GM21447 (cell line): ENCODE measurements around the gene CALCB.
"Not testable (repeated sequence)": the region's sequence is repeated elsewhere in the genome, so short reads cannot be mapped to it uniquely, and the experiment has no call there.

ENCODE experiments used
- ATAC-seq: cut with Tn5 transposase; IDR thresholded peaks from one replicate; pipeline ENCODE4 v1.9.1; 2021; ENCODE audit not compliant: unreplicated experiment

The CALCB gene

GRCh38 chr11:15073361-15074205, at the start of gene CALCB:
Gene CALCB (plus strand): TSS chr11:15073593. CDS start chr11:15074719, 1,126 bp downstream.
- ATAC-seq = no peak

GRCh38 chr11:15027011-15027410, 46.4 kb upstream of the CALCB start:
- ATAC-seq = no peak

GRCh38 chr11:15027956-15028355, 45.4 kb upstream of the CALCB start:
- no peak for ATAC-seq

DNA sequence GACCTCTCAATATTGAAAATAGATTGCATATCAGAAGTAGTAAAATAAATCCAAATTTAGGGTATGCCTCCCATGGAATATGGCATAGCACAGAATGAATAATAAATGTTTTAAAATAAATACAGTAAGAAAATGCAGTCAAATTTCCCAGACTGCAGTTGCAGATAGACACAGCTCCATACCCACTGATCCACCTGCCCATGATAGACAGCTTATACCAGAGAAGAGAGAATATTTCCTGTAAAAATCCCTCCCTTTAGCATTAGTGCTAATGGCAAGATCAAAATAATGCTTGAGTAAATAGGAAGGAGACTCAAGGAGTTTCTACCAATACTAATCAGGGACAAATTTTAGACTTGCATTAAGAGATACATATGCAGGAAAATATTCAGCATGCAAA, 45.0 kb upstream of the CALCB start:
- no peak for ATAC-seq

DNA sequence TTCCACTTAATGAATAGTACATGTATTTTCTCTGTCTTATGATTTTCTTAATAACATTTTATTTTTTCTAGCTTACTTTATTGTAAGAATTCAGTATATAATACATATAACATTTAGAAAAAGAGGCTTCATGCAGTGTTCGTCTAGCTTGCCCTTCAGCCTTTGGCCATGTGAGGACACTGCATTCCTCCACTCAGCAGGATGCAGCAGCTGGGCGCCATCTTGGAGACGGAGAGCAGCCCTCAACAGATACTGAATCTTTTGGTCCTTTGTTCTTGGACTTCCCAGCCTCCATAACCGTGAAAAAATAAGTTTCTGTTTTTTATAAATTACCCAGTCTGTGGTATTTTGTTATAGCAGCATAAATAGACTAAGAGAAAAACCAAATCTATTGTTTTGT, 41.4 kb upstream of the CALCB start:
- not testable (repeated sequence) for ATAC-seq

DNA sequence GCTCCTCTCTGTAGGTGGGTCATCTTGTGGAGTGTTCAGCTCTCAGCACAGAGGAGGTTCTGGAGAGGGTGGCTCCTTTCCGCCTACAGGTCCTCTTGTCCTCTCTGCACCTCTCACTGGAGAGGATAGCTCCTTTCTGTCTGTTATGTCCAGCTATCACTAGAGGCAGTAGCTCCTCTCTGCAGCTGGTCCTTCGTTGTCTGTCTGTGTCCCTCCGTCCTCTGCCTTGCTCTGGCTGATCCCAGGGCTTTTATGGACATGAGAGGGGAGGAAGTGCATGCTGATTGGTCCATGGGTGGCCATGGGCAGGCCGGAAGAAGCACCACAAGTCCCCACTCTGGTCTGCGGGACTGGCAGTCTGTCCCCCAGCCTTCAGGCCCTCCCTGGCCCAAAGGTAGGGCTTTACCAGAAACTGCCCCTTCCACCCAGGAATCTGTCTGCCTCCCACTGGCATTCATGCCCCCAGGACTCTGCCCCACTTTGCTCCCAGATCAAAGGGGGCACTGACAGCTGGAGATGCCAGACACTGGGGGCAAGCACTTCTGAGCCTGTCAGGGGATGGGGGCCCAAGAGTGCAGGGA, 38.6 kb upstream of the CALCB start:
- no peak for ATAC-seq

DNA sequence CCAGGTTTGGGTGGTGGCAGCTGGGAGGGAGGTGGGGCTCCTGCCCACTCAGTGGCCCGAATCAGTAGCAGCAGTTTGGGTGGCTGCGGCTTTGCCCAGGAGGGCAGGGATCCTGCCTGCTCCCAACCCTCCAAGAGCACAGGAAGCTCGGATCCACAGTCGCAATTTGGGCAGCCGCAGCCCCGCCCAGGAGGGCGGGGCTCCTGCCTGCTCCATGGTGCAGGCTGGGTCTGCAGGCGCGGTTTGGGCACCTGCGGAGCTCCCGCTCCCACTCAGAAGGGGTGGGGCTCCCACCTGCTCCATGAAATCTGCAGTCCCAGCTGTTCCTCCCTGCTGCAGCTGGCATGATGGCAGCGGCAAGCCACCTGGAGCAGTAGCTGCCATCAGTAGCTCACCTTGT, 38.1 kb upstream of the CALCB start:
- no peak for ATAC-seq

DNA sequence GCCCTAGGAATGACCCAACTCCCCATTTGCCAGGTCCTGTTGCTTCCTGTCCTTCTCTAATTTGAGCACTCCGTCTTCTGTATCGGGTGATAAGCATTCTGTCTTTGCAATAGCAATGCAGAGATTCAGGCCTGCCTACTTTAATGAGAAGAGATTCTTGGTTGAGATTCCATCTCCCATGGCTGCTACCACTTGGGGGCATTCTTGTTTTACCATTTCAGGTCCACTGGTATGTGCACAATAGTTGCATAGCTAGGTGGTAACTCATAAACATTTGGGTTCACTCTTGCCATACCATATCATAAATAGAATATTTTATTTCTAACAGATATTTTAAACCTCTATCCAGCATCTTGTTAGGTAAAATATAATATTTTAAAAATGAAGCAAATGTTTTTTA, 34.4 kb upstream of the CALCB start:
- ATAC-seq = no peak

- ATAC-seq = no peak
These were observed 28.2 kb upstream of the CALCB start for GRCh38 chr11:15045209-15045608.

DNA sequence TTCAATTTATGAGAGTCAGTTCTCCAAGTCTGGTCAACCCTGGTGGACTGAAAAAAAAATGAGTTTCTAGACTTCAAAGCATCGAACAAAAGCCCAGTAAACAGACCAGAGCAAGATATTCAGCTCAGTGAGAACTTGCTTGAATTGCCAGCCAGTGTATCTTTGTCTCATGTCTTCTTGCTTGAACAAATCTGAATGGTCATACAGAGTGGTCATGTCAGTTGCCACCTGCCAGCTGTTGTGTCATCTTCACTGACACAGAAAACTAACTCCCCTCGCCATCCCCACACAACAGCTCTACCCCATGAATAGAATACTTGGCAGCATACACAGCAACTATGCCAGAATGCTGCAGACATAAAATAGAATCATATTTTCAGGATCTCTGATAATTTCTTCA, 27.5 kb upstream of the CALCB start:
- no peak for ATAC-seq

DNA sequence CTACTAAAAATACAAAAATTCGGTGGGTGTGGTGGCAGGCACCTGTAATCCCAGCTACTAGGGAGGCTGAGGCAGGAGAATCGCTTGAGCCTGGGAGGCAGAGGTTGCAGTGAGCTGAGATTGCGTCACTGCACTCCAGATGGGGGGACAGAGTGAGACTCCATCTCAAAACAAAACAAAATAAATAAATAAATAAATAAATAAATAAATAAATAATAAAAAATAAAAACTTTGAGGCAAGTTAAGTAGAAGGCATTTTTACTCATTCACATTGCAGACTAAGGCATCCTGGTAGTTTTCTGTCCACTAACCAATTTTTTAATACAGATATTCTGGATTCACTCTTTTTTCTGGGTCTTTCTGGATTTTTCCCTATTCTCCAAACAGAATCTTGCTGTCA, 26.7 kb upstream of the CALCB start:
- ATAC-seq = not testable (repeated sequence)

DNA sequence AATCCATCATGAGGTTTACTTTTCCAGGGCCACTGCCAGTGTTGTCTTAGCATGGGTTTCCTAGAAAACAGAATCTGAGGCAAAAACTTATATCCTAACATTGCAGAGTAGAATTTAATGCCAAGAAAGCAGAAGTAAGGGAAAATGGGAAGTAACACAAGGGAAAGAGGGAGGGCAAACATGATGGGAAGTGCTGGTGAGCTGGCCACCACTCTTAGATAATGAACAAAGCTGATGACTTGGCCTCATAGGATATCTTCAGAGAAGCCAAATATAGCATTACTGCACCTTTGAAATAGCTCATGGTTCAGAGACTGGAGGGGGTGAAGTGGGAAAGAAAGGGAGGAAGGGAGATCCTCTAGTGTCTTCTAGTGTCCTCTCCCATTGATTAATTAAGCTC, 24.8 kb upstream of the CALCB start:
- ATAC-seq = no peak

- no peak for ATAC-seq
These were observed 20.2 kb upstream of the CALCB start for GRCh38 chr11:15053191-15053685.

- ATAC-seq = no peak
These were observed 17.6 kb upstream of the CALCB start for GRCh38 chr11:15055620-15056356.

DNA sequence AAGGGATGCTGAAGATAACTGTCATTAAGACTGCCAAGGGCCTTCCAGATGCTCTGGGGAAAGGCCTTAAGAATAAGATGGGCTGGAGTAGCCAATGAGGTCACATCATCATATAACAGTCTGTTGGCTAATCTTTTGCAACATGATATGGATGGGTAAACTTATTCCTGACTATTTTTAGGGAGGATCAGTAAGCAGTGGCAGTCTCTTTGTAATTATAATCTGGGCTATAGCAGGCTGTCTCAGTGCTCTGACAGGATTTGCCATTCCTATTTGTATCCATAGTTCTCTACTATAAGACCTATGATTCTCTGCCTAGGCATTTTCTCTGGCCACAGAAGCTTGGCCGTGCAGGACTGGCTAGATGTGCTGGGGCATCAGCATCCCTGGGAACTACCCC, 16.1 kb upstream of the CALCB start:
- ATAC-seq = no peak

DNA sequence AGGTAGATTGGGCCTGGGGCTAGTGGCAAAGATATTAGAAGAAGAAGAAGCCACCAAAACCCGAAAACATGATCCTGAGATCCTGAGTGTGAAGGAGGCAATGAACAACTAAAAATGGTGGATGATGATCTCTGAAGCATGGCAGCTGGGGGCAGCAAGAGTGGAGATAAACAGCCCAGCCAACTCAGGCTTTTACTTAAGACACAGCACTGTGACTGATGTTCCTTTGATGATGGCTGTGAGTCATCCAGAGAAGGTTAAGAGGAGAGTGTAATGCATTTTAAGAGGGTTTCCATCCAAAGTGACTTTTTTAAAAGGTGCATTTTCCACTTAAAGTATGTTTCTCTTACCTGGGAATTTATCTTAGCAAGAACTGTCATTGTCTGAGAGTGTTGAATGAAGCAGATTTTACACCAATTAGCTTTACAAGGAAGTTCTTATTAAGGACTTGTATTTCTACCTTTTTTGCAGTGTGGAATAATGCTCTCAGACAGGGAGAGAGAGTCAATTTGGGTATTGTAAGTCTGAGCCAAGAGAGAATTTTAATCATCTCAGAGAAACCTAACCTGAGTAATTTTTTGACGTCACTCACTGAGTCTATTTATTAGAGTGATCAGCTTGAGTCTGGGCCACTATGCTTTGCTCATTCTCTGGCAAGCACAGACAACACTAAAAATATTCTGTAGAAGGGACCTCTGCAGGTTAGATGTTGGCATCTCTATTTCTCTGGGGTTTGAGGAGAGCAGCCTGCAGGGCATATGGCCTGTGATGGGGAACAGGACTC, 14.1 kb upstream of the CALCB start:
- no peak for ATAC-seq

- no peak for ATAC-seq
These were observed 10.8 kb upstream of the CALCB start for GRCh38 chr11:15062599-15062998.

DNA sequence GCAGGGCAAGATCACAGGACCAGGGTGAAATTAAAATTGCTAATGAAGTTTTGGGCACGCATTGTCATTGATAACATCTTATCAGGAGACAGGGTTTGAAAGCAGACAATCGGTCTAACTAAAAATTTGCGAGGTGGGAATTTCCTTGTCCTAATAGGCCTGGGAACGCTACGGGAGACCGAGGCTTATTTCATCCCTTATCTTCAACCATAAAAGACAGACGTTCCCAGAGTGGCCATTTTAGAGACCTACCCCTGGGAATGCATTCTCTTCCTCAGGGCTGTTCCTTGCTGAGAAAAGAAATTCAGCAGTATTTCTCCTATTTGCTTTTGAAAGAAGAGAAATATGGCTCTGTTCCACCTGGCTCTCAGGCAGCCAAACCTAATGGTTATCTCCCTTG, 3.6 kb upstream of the CALCB start:
- not testable (repeated sequence) for ATAC-seq

GRCh38 chr11:15071556-15072255, 1.7 kb upstream of the CALCB start:
- ATAC-seq = no peak

DNA sequence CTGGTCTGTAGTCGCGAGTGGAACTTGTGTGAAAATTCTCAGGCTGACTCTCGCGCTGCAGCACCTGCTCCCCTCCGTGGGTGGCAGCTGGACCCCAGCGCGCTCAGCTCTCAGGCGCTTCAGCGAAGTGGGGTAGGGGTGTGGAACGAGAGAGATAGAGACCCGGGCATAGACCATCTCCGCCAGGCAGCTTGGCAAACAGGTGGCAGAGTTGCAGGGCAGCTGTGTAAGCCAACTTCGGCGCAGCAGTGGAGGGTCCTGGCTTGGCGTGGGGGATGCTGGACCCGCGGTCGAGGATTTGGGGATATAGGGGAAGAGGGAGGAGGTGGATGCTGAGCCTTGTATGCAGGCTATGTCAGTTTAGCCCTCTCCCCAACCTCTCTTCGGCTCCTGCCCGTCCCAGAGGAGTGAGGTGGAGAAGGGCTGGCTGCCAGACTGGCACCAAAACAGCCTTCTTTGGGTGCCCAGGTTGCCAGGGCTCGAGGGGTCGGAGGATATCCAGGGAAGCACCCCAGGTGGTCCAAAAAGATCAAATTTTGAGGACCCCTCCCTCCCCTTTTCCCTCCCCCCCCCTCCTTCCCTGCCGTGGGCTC, 746 bp upstream of the CALCB start:
- no peak for ATAC-seq
